KMS-11 (cell line): ENCODE measurements around the gene ZNF337.
"Not testable (repeated sequence)": the region's sequence is repeated elsewhere in the genome, so short reads cannot be mapped to it uniquely, and the experiment has no call there.

Experiments used
- H2AFZ ChIP-seq: fragments of 200-600 bp; sonication (generic); 2 replicates; pipeline ENCODE4 v1.6.1; 2016; ENCODE audit warnings: antibody characterized with exemption, mixed run types, low read depth
- H3K27ac ChIP-seq: fragments of 200-600 bp; sonication (generic); 2 replicates; pipeline ENCODE4 v1.6.1; 2016; ENCODE audit warnings: mild to moderate bottlenecking, mixed run types
- H3K27me3 ChIP-seq: fragments of 200-600 bp; sonication (generic); 2 replicates; pipeline ENCODE4 v1.6.1; 2017; ENCODE audit warnings: mild to moderate bottlenecking, low read depth, mixed run types, moderate library complexity; ENCODE audit not compliant: insufficient read depth
- H3K36me3 ChIP-seq: fragments of 200-600 bp; sonication (generic); 2 replicates; pipeline ENCODE4 v1.6.1; 2017; ENCODE audit warnings: mild to moderate bottlenecking, mixed run types; ENCODE audit not compliant: insufficient read depth
- H3K4me1 ChIP-seq: fragments of 200-600 bp; sonication (generic); 2 replicates; pipeline ENCODE4 v1.6.1; 2016; ENCODE audit warnings: mild to moderate bottlenecking, low read depth, mixed run types; ENCODE audit not compliant: poor library complexity, severe bottlenecking
- H3K4me2 ChIP-seq: fragments of 200-600 bp; sonication (generic); 2 replicates; pipeline ENCODE4 v1.7.0; 2016; ENCODE audit warnings: mild to moderate bottlenecking, mixed run types
- H3K4me3 ChIP-seq: fragments of 200-600 bp; sonication (generic); IDR thresholded peaks from 2 replicates; pipeline ENCODE4 v1.6.1; 2017; ENCODE audit warnings: low read depth, low read length, mixed read lengths; ENCODE audit not compliant: insufficient read depth
- H3K79me2 ChIP-seq: fragments of 200-600 bp; sonication (generic); 2 replicates; pipeline ENCODE4 v1.6.1; 2016; ENCODE audit warnings: low read depth, mixed run types; ENCODE audit not compliant: insufficient read depth
- H3K9ac ChIP-seq: fragments of 200-600 bp; sonication (generic); 2 replicates; pipeline ENCODE4 v1.6.1; 2016; ENCODE audit warnings: mild to moderate bottlenecking, mixed run types
- H4K20me1 ChIP-seq: fragments of 200-600 bp; sonication (generic); 2 replicates; pipeline ENCODE4 v1.6.1; 2016; ENCODE audit warnings: mild to moderate bottlenecking, mixed run types; ENCODE audit not compliant: insufficient read depth
- CTCF ChIP-seq: fragments of 200-600 bp; sonication (generic); conservative IDR thresholded peaks from 2 replicates; pipeline ENCODE4 v1.6.1; 2017; ENCODE audit warnings: low read depth, mild to moderate bottlenecking, antibody characterized with exemption, low read length, moderate library complexity, mixed read lengths

The ZNF337 gene

GRCh38 chr20:25730862-25731261 is 34.2 kb upstream of the ZNF337 start:
- no peak overlapping the region for H3K4me2 ChIP-seq
- no peaks in the 10 kb centered on the region for H4K20me1 ChIP-seq
- no peak for TF ChIP-seq CTCF
- no peak overlapping the region for H3K9ac ChIP-seq
- no peak overlapping the region for H3K27ac ChIP-seq
- no peak overlapping the region for H3K4me3 ChIP-seq
- no peak overlapping the region for H2AFZ ChIP-seq
- no peaks in the 10 kb centered on the region for H3K79me2 ChIP-seq
- no peaks in the 10 kb centered on the region for H3K27me3 ChIP-seq
- H3K36me3 ChIP-seq = no peaks in the 10 kb centered on the region
- no peaks in the 10 kb centered on the region for H3K4me1 ChIP-seq

DNA sequence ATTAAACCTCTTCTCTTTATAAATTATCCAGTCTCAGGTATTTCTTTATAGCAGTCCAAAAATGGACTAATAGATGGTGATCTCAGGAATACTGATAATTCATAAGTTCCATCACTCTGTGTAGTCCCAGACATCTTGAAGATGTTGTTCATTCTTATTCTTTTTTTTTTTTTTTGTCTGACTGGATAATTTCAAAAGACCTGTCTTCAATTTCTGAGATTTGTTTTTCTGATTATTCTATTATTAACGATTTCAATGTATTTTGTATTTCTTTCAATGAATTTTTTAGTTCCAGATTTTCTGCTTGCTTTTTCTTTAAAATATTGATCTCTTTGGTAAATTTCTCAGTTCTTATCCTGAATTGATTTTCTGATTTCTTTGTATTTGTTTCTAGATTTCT is 29.7 kb upstream of the ZNF337 start:
- TF ChIP-seq CTCF = no peak
- H3K4me3 ChIP-seq = no peak overlapping the region
- H4K20me1 ChIP-seq = no peaks in the 10 kb centered on the region
- no peak overlapping the region for H3K9ac ChIP-seq
- H3K4me2 ChIP-seq = no peak overlapping the region
- H3K36me3 ChIP-seq = no peaks in the 10 kb centered on the region
- no peak overlapping the region for H3K27ac ChIP-seq
- H3K27me3 ChIP-seq = no peaks in the 10 kb centered on the region
- H3K4me1 ChIP-seq = no peaks in the 10 kb centered on the region
- no peak overlapping the region for H2AFZ ChIP-seq
- no peaks in the 10 kb centered on the region for H3K79me2 ChIP-seq

DNA sequence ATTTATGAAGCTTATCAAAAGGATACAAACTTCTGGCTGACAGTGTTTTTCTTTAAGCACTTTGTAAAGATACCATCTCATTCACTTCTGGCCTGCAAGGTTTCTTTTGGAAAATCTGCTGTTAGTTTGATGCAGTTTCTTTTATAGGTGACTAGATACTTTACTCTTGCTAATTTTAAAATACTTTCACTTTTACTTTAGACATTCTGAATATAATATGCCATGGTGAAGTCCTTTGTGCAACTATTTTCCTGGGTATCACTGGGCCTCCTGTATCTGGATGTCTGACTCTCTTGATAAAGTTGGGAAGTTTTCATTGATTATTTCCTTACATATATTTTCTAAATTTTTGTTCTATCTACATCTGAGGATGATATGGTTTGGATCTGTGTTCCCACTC is 29.0 kb upstream of the ZNF337 start:
- Histone ChIP-seq H3K4me3 (no peak overlapping the region), H3K79me2 (no peaks in the 10 kb centered on the region), H4K20me1 (no peaks in the 10 kb centered on the region), H3K4me1 (no peaks in the 10 kb centered on the region), H3K27me3 (no peaks in the 10 kb centered on the region), H3K36me3 (no peaks in the 10 kb centered on the region), H3K4me2 (no peak overlapping the region), H2AFZ (no peak overlapping the region), H3K27ac (no peak overlapping the region), H3K9ac (no peak overlapping the region)
- TF ChIP-seq CTCF = no peak

DNA sequence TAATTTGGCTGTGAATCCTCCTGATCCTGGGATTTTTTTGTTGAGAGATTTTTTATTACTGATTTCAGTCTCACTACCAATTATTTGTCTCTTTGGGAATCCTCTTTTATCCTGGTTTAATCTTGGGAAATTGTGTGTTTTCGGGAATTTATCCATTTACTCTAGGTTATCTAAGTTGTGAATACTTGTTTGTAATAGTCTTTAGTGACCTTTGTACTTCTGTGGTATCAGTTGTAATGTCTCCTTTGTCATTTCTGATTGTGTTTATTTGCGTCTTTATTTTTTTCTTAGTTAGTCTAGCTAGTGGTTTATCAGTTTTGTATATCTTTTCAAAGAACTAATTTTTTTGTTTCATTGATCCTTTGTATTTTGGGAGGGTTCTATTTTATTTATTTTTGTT is 27.3 kb upstream of the ZNF337 start:
- H3K9ac ChIP-seq = no peak overlapping the region
- H2AFZ ChIP-seq = no peak overlapping the region
- H3K4me3 ChIP-seq = no peak overlapping the region
- H3K4me2 ChIP-seq = no peak overlapping the region
- no peaks in the 10 kb centered on the region for H3K27me3 ChIP-seq
- no peaks in the 10 kb centered on the region for H4K20me1 ChIP-seq
- no peak for TF ChIP-seq CTCF
- no peaks in the 10 kb centered on the region for H3K79me2 ChIP-seq
- H3K4me1 ChIP-seq = no peaks in the 10 kb centered on the region
- H3K27ac ChIP-seq = no peak overlapping the region
- H3K36me3 ChIP-seq = no peaks in the 10 kb centered on the region

GRCh38 chr20:25720285-25720684 is 23.6 kb upstream of the ZNF337 start:
- Histone ChIP-seq H3K4me1 (no peaks in the 10 kb centered on the region), H3K27ac (no peak overlapping the region), H3K4me2 (no peak overlapping the region), H3K79me2 (no peaks in the 10 kb centered on the region), H3K4me3 (no peak overlapping the region), H3K9ac (no peak overlapping the region), H3K27me3 (no peaks in the 10 kb centered on the region), H2AFZ (no peak overlapping the region), H4K20me1 (no peaks in the 10 kb centered on the region), H3K36me3 (no peaks in the 10 kb centered on the region)
- no peak for TF ChIP-seq CTCF

DNA sequence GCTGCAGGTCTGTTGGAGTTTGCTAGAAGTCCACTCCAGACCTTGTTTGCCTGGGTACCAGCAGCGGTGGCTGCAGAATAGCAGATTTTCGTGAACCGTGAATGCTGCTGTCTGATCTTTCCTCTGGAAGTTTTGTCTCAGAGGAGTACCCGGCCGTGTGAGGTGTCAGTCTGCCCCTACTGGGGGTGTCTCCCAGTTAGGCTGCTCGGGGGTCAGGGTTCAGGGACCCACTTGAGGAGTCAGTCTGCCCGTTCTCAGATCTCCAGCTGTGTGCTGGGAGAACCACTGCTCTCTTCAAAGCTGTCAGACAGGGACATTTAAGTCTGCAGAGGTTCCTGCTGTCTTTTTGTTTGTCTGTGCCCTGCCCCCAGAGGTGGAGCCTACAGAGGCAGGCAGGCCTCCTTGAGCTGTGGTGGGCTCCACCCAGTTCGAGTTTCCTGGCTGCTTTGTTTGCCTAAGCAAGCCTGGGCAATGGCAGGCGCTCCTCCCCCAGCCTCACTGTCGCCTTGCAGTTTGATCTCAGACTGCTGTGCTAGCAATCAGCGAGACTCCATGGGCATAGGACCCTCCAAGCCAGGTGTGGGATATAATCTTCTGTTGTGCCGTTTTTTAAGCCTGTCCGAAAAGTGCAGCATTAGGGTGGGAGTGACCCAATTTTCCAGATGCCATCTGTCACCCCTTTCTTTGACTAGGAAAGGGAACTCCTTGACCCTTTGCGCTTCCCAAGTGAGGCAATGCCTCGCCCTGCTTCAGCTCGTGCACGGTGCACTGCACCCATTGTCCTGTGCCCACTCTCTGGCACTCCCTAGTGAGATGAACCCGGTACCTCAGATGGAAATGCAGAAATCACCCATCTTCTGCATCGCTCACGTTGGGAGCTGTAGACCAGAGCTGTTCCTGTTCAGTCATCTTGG is 22.5 kb upstream of the ZNF337 start:
- not testable (repeated sequence) for H3K79me2 ChIP-seq, H3K27me3 ChIP-seq, H3K36me3 ChIP-seq, H3K4me1 ChIP-seq, H3K9ac ChIP-seq, H3K27ac ChIP-seq, H3K4me3 ChIP-seq, H2AFZ ChIP-seq, H4K20me1 ChIP-seq, H3K4me2 ChIP-seq
